GM21576 (cell line): ENCODE data around the gene GLS.
"Not testable (repeated sequence)": the region's sequence is repeated elsewhere in the genome, so short reads cannot be mapped to it uniquely, and the experiment has no call there.

ENCODE experiments used
- ATAC-seq: cut with Tn5 transposase; IDR thresholded peaks from one replicate; pipeline ENCODE4 v1.9.1; 2021; ENCODE audit warnings: mild to moderate bottlenecking, moderate library complexity; ENCODE audit not compliant: unreplicated experiment

The GLS gene

DNA sequence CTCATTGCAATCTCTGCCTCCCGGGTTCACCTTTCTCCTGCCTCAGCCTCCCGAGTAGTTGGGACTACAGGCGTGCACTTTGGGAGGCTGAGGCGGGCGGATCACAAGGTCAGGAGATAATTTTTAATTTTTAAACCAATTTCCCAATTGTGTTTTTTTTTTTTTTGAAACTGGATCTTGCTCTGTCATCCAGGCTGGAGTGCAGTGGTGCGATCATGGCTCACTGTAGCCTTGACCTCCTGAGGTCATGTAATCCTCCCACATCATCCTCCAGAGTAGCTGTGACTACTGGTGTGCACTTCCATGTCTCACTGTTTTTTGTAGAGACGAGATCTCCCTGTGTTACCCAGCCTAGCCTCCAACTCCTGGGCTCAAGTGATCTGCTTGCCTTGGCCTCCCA is 49.3 kb downstream of the GLS start:
- no peak for ATAC-seq

- ATAC-seq, result no peak
Measured at GRCh38 chr2:190930411-190930810, 49.8 kb downstream of the GLS start.

DNA sequence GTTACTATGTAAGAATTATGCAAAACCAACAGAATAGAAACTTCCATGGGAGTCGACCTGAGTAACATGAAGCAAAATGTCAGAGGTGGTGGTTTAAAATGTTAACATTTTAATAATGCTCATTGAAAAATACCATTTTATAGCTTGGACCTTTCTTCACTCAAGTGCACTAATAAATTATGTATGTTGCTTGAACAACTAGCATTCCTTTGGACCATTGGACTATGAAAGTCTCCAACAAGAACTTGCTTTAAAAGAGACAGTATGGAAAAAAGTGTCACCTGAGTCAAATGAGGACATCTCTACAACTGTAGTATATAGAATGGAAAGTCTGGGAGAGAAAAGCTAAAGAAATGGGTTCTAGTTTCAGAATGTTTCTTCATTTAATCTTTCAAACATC is 51.9 kb downstream of the GLS start:
- ATAC-seq, result no peak

- no peak for ATAC-seq
Measured at GRCh38 chr2:190933361-190933760, 52.7 kb downstream of the GLS start.

DNA sequence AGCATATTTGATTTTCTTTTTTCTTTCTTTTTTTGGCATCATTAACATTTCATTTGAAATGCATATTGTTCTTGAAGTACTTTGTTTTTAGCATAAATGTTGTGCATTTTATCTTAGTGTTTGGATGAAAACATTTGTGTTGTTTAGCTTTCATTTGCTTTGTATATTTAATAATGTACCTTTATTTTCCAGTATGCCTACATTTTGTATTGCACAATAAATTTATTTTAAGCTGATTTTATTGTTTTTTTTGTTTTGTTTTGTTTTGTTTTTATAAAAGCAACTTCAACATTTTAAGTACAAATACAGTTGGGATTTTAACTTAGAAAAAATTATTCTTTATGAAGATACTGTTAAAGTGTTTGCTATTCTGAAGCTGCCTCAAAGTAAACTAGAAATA is 54.4 kb downstream of the GLS start:
- no peak for ATAC-seq

- no peak for ATAC-seq
Measured at GRCh38 chr2:190938771-190939335, 58.2 kb downstream of the GLS start.

- no peak for ATAC-seq
Measured at GRCh38 chr2:190940454-190940853, 59.8 kb downstream of the GLS start.

GRCh38 chr2:190941571-190941970 is 61.0 kb downstream of the GLS start:
- no peak for ATAC-seq

DNA sequence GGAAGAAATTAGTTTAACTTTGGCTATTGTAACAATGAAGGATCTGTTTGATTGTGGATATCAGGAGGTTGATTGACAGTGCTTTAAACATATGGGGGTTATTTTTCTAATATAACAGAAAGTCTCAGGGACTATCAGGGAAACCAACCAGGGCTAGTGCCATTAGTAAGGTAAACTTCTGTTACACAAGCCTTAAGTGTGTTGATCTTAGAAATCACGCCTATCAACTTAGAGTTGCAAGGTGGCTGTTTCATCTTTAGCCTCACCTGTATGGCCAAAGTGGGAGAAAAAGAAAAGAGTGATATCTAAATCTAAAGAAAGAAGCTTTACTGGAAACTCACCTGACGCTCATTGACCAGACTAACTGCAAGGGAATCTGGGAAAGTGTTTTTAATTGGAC is 62.1 kb downstream of the GLS start:
- no peak for ATAC-seq

GRCh38 chr2:190943706-190944105 is 63.1 kb downstream of the GLS start:
- ATAC-seq, result no peak

GRCh38 chr2:190947141-190947540 is 66.5 kb downstream of the GLS start:
- no peak for ATAC-seq

- peak; percentile 76 for ATAC-seq
Measured at GRCh38 chr2:190947711-190948251, 67.2 kb downstream of the GLS start.

GRCh38 chr2:190948671-190949070 is 68.0 kb downstream of the GLS start:
- ATAC-seq, result no peak

DNA sequence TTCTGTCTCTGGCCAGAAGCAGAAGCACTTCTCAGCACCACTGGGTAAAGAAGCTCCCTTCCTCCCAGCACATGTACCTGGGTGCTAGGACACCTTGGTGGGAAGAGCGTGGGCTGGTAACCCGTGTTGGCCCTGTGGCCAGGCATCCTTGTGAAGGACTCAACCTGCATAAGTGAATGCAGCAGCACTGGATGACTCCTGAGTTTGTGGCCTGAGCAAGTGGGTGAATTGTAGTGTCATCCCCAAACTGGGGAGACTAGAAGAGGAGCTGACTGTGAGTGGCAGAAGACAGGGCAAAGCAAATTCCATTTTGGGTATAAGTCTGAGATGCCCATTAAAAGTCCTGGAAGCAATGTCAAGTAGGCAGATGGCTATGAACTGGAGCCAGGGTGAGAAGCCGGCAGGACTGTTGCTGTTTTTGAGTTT is 70.0 kb downstream of the GLS start:
- no peak for ATAC-seq

GRCh38 chr2:190953257-190953656 is 72.6 kb downstream of the GLS start:
- ATAC-seq, result no peak

DNA sequence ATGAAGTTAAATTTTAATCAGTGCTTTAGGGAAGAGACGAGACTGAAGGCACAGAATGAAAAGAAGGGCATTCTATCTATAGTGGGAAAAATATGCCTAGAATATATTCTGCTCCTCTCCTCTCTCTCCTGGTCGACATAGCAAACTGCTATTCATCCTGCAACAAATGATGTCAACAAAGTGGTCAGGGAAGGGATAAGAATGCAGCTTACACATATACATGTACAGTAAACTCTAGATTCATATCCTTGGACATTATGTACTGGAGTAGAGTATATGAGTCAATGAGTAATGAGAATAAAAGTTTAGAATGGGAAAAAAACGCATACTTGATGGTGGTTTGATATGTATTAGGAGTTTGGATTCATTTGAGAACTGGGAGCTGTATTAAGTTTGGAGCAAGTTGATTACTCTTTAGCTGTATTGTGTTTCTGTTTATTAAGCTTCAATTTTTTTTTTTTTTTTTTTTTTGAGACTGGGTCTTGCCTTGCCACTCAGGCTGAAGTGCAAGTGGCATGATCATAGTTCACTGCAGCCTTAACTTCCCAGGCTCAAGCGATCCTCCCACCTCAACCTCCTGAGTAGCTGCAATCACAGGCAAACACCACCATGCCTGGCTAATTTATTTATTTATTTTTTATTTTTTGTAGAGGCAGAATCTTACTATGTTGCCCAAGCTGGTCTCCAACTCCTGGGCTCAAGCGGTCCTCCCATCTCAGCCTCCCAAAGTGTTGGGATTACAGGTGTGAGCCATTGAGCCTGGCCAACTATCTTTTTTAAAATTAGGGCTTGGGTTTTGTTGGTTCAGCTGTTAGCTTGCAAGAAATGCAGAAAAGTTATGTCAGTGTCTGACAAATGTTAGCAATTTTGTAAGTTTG is 79.5 kb downstream of the GLS start:
- no peak for ATAC-seq

GRCh38 chr2:190961117-190961516 is 80.5 kb downstream of the GLS start:
- not testable (repeated sequence) for ATAC-seq

DNA sequence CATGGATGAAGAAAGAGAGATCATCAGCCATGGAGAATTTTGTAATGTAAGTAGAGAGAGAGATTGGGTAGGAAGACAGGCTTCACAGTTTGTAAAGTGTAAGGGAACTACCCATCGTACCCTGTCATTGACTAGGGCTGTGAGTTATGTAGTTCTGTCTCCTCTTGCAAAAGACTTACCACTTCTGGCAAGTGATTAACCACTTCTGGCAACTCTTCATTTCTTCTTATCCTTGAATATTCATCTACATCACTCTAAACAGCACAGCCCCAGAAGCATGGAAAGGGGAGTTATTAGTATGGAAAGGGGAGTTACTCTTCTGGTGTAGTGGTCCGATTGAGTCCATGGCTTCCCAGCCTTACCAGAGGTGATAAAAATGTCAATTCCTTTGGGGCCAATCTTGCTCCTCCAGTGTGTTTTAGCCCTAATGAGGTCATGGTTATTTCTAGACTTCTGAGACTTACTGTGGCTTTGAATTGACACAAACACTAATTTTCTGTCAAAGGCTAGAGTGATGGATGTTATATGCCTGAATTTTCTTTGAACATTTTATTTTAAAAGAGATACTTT is 81.4 kb downstream of the GLS start:
- no peak for ATAC-seq

DNA sequence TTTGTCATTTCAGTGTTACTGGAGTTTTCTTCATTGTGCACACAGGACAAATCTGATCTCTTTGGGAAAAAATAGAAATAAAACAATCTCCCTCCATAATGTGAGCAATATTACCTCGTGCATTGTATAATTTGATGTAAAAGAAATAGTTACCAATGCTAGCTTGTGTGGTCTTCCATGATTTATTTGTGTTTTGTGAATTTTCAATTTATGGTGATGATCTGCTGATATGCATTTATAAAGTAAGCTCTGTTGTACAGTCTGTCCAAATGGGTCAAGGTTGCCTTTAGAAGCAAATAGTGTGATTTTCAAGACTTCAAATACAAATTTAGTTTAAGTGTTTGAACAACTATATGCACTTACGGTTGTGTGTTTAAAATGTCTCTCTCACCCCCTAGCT is 82.5 kb downstream of the GLS start:
- no peak for ATAC-seq

GRCh38 chr2:190964170-190964795 is 83.7 kb downstream of the GLS start:
- ATAC-seq, result no peak

GRCh38 chr2:190965580-190966222 is 85.1 kb downstream of the GLS start:
- ATAC-seq, result no peak
